Neutrophil (primary cell): ENCODE data around the gene KCNJ18.
"Not testable (repeated sequence)": the region's sequence is repeated elsewhere in the genome, so short reads cannot be mapped to it uniquely, and the experiment has no call there.

Source experiments
- H3K27ac ChIP-seq: fragments of 200-600 bp; sonication (generic); 2 replicates; pipeline ENCODE4 v1.5.1; 2016; ENCODE audit warnings: mild to moderate bottlenecking, moderate library complexity
- H3K27me3 ChIP-seq: fragments of 200-600 bp; sonication (generic); 2 replicates; pipeline ENCODE4 v1.6.0; 2016; ENCODE audit warnings: mild to moderate bottlenecking
- H3K36me3 ChIP-seq: fragments of 200-600 bp; sonication (generic); 2 replicates; pipeline ENCODE4 v1.5.1; 2017
- H3K4me1 ChIP-seq, 2 experiments: fragments of 200-600 bp in 1 of 2; sonication (generic) in 1 of 2; 1 replicate in 1 of 2; 2 replicates in 1 of 2; pipeline versions ENCODE4 v1.5.1 to v1.6.1; 2013 to 2016; ENCODE audit warnings: low read depth in 1 of 2, low read length in 1 of 2, mild to moderate bottlenecking in 1 of 2, moderate library complexity in 1 of 2; ENCODE audit not compliant: control insufficient read depth in 1 of 2, insufficient read depth in 1 of 2
- H3K4me3 ChIP-seq, 2 experiments: fragments of 200-600 bp in 1 of 2; sonication (generic) in 1 of 2; 1 replicate in 1 of 2; 2 replicates in 1 of 2; pipeline ENCODE4 v1.5.1; 2013 to 2016; ENCODE audit warnings: low read depth in 1 of 2, low read length in 1 of 2, mild to moderate bottlenecking in 1 of 2, moderate library complexity in 1 of 2
- H3K9me3 ChIP-seq: fragments of 200-600 bp; sonication (generic); 2 replicates; pipeline ENCODE4 v1.5.1; 2016

The KCNJ18 gene

DNA sequence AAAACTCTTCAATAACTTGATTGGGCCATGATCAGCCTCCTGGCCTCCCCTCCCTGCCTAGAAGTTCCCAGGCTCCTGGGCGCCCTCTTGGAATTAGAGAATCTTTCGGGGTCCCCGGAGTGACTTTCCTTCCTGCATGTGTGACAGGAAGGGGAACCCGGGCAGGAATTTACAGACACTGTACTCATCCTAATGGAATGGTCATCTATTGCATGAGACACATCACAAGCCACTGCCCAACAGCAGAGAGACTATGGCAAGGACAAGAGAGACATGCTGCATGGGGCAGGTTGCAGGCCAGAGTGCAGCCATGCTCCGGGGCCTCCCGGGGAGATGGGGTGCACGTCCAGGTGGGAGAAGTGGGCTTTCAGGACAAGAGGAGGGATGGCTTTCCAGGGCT, 29.9 kb downstream of the KCNJ18 start:
- not testable (repeated sequence) for H3K4me1 ChIP-seq, H3K27me3 ChIP-seq, H3K9me3 ChIP-seq, H3K4me3 ChIP-seq, H3K36me3 ChIP-seq, H3K27ac ChIP-seq

DNA sequence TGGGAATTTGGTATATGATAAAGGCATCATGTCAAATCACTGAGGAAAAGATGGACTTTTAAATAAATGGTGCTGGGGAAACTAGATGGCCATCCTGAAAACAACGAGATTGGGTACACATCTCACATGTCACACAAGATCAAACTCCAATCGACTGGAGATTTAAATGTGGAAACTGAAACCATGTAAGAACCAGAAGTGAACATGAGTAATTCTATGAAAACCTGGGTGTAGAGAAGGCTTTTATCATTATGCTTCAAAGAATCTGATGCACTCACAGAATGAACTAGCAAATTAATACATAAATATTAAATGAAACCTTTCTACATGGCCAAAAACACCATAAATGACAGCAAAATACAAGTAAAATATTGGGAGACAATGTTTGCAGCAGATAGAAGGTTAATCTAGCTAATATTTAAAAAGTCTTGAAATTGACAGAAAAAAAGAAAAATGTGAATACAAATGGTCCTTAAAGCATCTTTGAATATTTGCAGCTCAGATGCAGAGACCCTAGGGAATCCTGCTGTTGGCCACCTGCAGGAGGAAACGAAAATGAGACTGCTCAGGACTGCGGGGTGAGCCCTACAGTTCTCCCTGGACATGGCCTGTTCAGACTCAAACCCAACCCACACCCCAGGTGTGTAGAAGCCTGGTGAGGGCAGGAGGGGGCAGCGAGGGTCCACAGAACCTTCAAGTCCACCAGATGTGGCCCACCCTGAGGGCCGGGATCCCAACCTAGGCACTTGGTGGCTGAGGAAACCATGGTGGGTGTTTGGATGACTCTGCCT, 32.1 kb downstream of the KCNJ18 start:
- H3K27ac ChIP-seq, H3K36me3 ChIP-seq, H3K4me1 ChIP-seq, H3K9me3 ChIP-seq, H3K4me3 ChIP-seq, H3K27me3 ChIP-seq: not testable (repeated sequence)

DNA sequence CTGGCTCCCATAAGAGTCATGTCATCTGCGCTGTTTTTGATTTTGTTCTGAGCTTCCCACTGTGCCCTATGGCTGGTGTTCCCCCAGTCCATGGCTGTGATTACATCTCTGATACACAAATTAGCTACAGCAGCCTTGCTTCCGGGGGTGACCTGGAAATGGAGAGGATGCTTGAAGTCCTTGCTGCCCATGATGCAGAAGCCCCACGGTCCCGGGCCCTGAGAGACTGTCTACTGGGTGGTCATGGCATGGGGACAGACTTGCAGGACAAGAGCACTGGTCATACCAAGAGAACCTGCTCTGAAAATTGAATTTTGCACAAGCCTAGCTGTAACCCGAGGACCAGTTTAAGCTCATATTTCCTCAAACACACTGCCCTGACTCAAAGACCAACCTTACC, 38.8 kb downstream of the KCNJ18 start:
- H3K4me1 ChIP-seq, H3K4me3 ChIP-seq, H3K9me3 ChIP-seq, H3K36me3 ChIP-seq, H3K27me3 ChIP-seq, H3K27ac ChIP-seq: not testable (repeated sequence)

DNA sequence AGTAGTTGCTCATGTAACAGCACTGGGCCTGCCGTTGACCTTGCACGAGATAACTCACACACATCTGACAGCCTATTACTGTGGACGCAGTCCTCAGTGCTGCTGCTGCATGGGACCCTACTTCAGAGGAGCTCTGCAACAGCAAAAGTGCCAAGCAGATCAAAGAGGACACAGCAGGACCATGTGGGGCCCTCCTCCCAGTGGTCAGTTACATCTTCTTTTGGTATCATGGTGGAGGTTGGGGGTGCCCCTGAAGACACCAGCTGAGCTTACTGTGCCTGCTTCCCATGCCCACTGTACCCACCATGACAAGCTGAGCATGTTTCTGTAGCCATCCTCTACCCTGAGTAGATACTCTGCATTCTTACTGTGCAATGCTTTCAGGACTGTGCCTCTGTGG, 41.6 kb downstream of the KCNJ18 start:
- H3K9me3 ChIP-seq, H3K36me3 ChIP-seq, H3K27me3 ChIP-seq, H3K27ac ChIP-seq, H3K4me3 ChIP-seq, H3K4me1 ChIP-seq: not testable (repeated sequence)

DNA sequence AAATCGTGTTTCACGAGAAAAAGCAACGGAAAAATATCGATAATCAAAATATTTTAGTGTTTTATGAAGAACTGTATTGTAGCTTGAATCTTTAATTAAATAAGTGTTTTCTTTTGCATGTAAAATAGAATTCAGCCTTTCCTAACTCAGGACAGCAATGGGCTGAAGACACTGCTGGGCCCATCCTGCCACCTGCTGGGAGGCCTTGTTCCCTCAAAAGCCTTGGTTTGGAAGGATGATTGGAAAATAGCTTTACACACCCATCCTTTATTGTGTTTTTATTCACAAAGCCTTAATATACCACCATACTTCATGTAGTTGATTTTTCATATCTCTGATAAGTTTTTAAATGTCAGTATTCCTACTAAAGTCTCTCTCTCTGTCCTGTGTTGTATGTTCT, 43.5 kb downstream of the KCNJ18 start:
- H3K9me3 ChIP-seq, H3K36me3 ChIP-seq, H3K27ac ChIP-seq, H3K4me1 ChIP-seq, H3K4me3 ChIP-seq, H3K27me3 ChIP-seq: not testable (repeated sequence)

DNA sequence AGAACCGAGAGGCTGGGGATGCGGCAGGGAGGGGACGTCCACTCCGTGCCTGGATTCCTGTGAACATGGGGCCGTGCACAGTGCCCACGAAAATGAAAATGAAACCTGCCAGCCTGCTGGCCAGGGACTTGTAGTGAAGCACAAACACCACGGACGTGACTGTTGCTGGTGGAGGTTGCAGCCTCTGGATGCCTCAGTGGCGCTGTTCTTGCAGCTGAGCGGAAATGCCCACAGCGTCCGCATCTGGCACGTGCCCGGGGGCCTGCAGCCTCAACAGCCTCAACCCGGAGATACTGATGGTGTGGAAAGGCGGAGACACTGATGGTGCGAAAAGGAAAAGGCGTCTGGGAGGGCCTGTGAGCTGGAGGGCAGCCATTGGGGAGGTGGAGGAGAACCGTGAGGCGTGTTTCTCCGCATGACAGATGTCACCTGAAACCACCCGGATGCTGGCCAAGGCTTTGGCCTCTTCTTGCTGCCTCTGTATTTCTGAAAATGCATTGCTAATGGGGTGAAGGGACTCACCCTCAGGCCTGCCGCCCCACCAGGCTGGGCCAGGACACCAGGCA, 44.8 kb downstream of the KCNJ18 start:
- not testable (repeated sequence) for H3K4me3 ChIP-seq, H3K4me1 ChIP-seq, H3K36me3 ChIP-seq, H3K9me3 ChIP-seq, H3K27me3 ChIP-seq, H3K27ac ChIP-seq

DNA sequence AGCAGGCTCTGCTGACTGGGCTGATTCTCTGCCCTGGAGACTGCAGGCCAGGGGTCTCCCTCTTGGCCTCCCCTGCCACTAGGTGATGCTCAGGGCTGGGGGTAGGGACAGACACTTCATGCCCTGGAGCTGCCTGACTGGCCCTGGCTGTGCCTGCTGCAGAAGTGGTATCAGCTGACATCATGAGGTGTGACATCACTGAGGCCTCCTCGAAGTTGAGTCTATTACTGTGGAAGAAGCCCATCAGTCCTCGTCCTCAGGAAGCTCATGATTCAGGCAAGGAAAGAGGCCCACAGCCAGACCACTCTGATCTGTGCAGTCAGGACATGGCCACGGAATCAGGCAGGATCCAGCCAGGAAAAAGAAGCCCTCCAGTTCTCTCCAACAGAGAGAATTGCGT, 45.9 kb downstream of the KCNJ18 start:
- not testable (repeated sequence) for H3K27ac ChIP-seq, H3K36me3 ChIP-seq, H3K9me3 ChIP-seq, H3K27me3 ChIP-seq, H3K4me1 ChIP-seq, H3K4me3 ChIP-seq

DNA sequence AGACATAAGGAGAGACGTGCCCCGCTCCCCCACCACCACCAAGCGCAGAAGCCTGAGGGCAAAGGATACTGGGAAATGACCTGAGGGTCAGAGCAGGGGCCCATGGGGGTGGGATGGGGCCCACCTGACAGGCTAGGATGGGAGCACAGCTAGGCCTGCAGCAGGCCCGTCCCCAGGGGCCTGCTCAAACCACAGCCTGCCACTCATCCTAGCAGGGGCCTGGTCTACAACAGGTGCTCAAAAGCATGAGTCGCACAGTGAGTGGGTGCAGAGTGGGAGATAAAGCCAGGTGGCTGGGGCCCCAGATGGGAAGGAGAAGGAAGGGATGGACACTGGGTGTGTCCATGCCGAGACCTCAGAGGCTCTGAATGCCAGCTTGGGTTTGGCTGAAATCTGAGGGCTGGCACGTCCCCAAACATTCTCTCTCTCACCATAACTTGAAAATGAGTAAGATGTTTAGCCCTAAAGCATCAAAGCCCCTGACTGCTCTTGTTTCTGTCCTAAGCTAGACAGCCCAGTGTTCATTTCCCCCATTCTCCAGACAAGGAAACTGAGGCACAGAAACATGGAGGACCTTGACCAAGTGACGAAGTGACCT, 46.7 kb downstream of the KCNJ18 start:
- not testable (repeated sequence) for H3K36me3 ChIP-seq, H3K4me3 ChIP-seq, H3K9me3 ChIP-seq, H3K27ac ChIP-seq, H3K4me1 ChIP-seq, H3K27me3 ChIP-seq

DNA sequence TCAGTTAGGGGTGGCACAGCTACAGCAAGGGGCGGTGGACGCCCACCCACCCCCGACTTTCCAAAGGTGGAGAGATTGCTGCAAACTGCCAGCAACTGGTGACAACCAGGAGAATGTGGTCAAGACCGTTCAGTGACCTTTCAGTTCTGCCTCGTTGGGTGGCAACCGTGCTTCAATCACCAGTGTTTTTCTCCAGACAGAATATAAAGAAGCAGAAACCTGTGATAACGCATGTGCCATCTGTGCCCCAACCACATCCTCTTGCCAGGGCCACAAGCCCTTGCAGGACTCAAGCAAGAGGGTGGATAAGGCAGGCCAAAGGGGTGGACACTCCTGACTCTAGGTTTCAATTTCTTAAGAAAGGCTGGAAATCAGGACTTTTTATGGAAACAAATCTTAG, 47.2 kb downstream of the KCNJ18 start:
- not testable (repeated sequence) for H3K27ac ChIP-seq, H3K4me3 ChIP-seq, H3K27me3 ChIP-seq, H3K36me3 ChIP-seq, H3K9me3 ChIP-seq, H3K4me1 ChIP-seq

DNA sequence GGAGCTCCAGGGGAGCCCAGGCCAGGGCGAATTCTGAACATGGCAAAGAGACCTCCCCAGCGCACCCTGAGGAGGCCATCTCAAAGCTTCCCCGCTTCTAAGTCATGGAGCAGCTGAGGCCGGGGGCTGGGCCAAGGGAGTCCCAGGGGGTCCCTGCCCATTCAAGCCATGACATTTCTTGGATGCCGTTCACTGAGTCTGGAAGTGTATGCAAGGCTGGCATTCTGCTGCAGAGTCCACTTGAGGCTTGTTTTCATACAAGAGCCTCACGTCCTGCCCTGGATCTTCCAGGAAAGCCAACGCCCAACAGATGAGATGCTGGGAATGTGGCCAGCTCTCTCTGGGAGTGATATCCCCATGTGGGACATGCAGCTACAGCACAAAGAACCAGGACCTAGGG, 48.5 kb downstream of the KCNJ18 start:
- H3K27me3 ChIP-seq, H3K9me3 ChIP-seq, H3K4me1 ChIP-seq: not testable (repeated sequence)

DNA sequence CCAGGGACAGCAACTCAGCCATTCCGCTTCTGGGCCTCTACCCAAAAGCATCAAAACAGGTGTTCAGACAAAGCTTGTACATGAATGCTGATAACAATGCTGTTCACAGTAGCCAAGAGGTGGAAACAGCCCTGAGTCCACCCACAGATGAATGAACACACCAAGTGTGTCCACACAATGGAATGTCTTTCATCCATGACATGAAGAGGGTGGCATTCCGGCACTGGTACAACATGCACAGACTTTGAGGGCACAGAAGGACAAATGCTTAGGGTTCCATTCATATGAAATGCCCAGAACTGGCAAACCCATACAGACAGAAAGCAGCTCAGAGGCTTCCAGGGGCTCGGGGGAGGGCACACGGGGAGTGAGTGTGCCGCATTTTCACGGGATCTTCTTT, 49.2 kb downstream of the KCNJ18 start:
- H3K27ac ChIP-seq, H3K4me1 ChIP-seq, H3K36me3 ChIP-seq, H3K27me3 ChIP-seq, H3K9me3 ChIP-seq, H3K4me3 ChIP-seq: not testable (repeated sequence)

More for the DNA sequence above, 48.5 kb downstream of the KCNJ18 start:
- H3K4me3 ChIP-seq, H3K27ac ChIP-seq, H3K36me3 ChIP-seq: not testable (repeated sequence)
